HG03175 (cell line): ENCODE results near the gene FGF4.

Experiments
- ATAC-seq: cut with Tn5 transposase; IDR thresholded peaks from one replicate; pipeline ENCODE4 v1.9.1; 2021; ENCODE audit warnings: mild to moderate bottlenecking, moderate library complexity; ENCODE audit not compliant: unreplicated experiment

FGF4 gene

GRCh38 chr11:69726481-69726880, 48.7 kb downstream of the FGF4 start:
- ATAC-seq: no peak

- ATAC-seq: no peak
Observed at GRCh38 chr11:69726019-69726418, 49.1 kb downstream of the FGF4 start.

GRCh38 chr11:69721745-69722144, 53.4 kb downstream of the FGF4 start:
- ATAC-seq: no peak

DNA sequence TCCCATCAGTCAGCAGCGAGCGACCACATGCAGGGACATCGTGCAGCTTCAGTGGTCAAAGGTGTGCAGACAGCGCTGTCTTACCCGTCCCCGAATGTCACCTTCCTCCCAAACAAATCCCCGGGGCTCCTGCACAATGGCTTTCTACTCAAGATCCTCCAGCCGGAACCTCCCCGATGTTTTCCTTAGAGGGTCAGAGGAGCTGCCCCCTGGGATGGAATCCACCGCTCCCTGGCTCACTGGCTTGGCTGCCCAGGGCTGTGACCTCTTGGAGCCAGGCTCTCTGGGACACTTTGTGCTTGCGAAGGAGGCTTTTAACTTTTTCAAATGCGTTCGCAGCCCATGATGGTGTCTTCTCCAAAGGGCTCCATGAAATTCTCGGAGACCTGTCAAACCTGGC, 54.0 kb downstream of the FGF4 start:
- no peak for ATAC-seq
